Measurements from ENCODE around the gene SLC44A2.

Gene SLC44A2

DNA sequence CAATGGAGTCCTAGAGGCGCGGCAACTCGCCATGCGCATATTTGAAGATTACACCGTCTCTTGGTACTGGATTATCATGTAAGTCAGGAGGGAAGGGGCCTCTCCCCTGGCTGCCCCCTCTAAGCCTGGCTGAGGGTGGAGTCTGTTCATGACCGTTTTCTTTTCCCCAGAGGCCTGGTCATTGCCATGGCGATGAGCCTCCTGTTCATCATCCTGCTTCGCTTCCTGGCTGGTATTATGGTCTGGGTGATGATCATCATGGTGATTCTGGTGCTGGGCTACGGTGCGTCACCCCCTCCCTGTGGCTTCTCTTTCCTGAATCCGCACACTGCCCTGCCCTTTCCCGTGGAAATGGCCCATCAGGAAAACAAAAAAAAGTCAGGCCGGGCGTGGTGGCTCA, 6.5 kb downstream of the SLC44A2 start:
- TF ChIP-seq ZFX (IDR thresholded peaks at IDR 0.05): no peak
- H3K27ac ChIP-seq: no peak overlapping the region

DNA sequence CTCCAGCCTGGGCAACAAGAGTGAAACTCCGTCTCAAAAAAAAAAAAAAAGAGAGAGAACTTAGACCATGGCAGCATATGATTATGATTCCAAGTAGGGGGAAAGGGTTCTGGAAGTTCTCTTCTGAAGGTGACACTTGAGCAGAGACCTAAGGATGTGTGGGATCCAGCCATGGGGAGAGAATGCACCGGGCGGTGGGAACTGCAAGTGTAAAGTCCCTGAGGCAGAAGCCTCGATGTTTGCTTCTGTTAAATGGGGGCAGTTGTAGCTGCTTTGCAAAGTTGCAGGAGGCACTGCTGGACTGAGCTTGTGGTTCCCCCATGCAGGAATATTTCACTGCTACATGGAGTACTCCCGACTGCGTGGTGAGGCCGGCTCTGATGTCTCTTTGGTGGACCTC, 9.1 kb downstream of the SLC44A2 start:
- no peak overlapping the region for H3K27ac ChIP-seq

DNA sequence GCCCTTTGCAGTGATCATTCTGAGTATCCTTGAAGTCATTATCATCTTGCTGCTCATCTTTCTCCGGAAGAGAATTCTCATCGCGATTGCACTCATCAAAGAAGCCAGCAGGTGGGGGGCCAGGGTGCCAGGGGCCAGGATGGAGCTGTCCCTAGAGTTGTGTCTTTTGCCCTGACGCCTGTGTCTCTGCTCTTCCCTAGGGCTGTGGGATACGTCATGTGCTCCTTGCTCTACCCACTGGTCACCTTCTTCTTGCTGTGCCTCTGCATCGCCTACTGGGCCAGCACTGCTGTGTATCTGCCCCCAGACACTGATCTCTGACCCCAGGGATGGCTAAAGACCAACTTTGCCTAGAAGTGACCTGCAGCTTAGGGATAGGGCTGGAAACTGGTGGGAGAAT, 9.6 kb downstream of the SLC44A2 start:
- H3K27ac ChIP-seq: no peak overlapping the region
- TF ChIP-seq, protein P1, sequence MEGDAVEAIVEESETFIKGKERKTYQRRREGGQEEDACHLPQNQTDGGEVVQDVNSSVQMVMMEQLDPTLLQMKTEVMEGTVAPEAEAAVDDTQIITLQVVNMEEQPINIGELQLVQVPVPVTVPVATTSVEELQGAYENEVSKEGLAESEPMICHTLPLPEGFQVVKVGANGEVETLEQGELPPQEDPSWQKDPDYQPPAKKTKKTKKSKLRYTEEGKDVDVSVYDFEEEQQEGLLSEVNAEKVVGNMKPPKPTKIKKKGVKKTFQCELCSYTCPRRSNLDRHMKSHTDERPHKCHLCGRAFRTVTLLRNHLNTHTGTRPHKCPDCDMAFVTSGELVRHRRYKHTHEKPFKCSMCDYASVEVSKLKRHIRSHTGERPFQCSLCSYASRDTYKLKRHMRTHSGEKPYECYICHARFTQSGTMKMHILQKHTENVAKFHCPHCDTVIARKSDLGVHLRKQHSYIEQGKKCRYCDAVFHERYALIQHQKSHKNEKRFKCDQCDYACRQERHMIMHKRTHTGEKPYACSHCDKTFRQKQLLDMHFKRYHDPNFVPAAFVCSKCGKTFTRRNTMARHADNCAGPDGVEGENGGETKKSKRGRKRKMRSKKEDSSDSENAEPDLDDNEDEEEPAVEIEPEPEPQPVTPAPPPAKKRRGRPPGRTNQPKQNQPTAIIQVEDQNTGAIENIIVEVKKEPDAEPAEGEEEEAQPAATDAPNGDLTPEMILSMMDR (conservative IDR thresholded peaks at IDR 0.05): no peak
- TF ChIP-seq ZFX (IDR thresholded peaks at IDR 0.05): no peak

More for the DNA sequence above, 9.1 kb downstream of the SLC44A2 start:
- no peak for TF ChIP-seq ZFX (IDR thresholded peaks at IDR 0.05)
- TF ChIP-seq, protein P1 (conservative IDR thresholded peaks at IDR 0.05): no peak

DNA sequence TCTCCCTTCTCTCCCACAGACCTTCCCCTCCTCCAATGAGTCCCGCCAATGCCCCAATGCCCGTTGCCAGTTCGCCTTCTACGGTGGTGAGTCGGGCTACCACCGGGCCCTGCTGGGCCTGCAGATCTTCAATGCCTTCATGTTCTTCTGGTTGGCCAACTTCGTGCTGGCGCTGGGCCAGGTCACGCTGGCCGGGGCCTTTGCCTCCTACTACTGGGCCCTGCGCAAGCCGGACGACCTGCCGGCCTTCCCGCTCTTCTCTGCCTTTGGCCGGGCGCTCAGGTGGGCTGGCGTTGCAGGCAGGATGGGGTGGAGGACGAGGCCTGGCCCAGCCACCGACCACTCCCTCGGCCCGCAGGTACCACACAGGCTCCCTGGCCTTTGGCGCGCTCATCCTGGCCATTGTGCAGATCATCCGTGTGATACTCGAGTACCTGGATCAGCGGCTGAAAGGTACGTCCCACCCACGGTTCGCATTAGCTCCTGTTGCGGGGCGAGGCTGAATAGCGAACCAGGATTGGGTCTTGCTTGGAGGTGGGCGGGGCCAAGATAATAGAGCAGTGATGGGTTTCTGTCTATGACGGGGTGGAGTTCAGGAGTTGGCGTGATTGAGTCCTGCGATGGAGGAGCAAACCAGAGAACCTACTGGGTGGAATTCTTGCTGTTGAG, 11.1 kb downstream of the SLC44A2 start:
- no peak overlapping the region for H3K27ac ChIP-seq
- TF ChIP-seq ZFX (IDR thresholded peaks at IDR 0.05): no peak
- TF ChIP-seq, protein P1 (conservative IDR thresholded peaks at IDR 0.05): no peak

DNA sequence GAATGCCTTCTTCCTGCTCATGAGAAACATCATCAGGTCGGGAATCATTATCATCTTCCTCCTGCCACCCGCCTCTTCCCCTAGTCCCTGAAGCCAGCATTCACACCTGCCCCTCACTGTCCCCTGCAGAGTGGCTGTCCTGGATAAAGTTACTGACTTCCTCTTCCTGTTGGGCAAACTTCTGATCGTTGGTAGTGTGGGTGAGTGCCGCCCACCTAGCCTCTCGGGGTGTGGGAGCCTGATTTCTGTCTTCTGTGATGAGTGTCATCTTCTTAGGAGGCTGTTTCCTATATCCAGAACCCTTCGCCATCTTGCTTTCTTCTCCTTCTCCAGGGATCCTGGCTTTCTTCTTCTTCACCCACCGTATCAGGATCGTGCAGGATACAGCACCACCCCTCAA, 12.5 kb downstream of the SLC44A2 start:
- no peak overlapping the region for H3K27ac ChIP-seq
- TF ChIP-seq, protein P1 (conservative IDR thresholded peaks at IDR 0.05): no peak

DNA sequence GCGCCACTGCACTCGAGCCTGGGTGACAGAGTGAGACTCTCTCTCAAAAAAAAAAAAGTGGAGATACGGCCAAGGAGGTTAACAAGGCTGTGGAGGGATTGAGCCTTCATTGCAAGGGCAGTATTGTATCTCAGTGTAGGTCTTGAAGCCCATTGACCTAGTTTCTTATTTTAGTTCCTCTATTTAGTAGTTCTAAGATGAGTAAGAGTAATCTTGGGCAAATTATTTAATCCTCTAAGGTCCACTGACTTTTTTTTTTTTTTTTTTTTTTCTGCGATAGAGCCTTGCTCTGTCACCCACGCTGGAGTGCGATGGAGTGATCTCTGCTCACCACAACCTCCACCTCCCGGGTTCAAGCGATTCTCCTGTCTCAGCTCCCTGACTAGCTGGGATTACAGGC, 14.5 kb downstream of the SLC44A2 start:
- TF ChIP-seq, protein P1 (conservative IDR thresholded peaks at IDR 0.05): no peak
- no peak for TF ChIP-seq ZFX (IDR thresholded peaks at IDR 0.05)
- H3K27ac ChIP-seq: no peak overlapping the region

DNA sequence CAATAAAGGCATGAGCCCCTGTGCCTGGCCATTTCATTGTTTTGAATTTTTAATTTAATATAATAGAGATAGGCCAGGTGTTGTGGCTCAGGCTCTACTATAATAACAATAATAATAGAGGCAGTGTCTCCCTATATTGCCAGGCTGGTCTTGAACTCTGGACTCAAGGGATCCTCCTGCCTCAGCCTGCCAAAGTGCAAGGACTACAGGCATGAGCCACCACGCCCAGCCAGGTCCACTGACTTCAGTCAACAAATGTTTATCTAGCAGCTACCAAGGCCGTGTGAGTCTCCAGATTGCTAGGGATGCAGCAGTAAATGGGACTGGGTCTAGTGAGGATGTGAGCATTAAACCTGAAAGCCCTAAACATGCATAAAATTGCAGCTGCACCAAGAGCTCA, 15.0 kb downstream of the SLC44A2 start:
- no peak for TF ChIP-seq ZFX (IDR thresholded peaks at IDR 0.05)
- TF ChIP-seq, protein P1 (conservative IDR thresholded peaks at IDR 0.05): no peak
- H3K27ac ChIP-seq: no peak overlapping the region

DNA sequence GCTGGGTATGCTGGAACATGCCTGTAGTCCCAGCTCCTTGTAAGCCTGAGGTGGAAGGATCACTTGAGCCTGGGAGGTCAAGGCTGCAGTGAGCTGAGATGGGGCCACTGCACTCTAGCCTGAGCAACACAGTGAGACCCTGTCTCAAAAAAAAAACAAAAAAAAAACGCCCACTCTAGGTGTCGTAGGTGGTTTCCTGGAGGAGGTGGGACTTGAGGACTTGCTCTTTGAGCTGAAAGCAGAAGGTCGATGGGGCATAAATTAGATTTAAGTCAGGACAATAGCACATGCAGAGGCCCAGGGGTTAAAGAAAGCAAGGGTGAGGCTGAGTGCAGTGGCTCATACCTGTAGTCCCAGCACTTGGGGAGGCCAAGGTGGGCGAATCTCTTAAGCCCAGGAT, 15.9 kb downstream of the SLC44A2 start:
- no peak for TF ChIP-seq ZFX (IDR thresholded peaks at IDR 0.05)
- no peak overlapping the region for H3K27ac ChIP-seq

Measured in C4-2B (cell line).